ENCODE data around the gene FNBP1.
"Not testable (repeated sequence)": the region's sequence is repeated elsewhere in the genome, so short reads cannot be mapped to it uniquely, and the experiment has no call there.

FNBP1 gene

GRCh38 chr9:130024597-130024994, 18.4 kb downstream of the FNBP1 start:
- peak overlapping the region; percentile 11 for H3K27ac ChIP-seq (ENCODE audit: low read depth, low read length)
- no peaks in the 10 kb centered on the region for H3K36me3 ChIP-seq (ENCODE audit: control insufficient read depth, insufficient read depth, low read length)
- no peak overlapping the region for H3K9ac ChIP-seq (ENCODE audit: low read length)
- peaks cover 30% of the 10 kb centered on the region for H3K4me1 ChIP-seq (ENCODE audit: control insufficient read depth, insufficient read depth, low read length)
- H3K27me3 ChIP-seq (ENCODE audit: control insufficient read depth, insufficient read depth, low read length): no peaks in the 10 kb centered on the region
- H3K4me3 ChIP-seq (ENCODE audit: low read length): no peak overlapping the region

- no peak overlapping the region for H3K9ac ChIP-seq (ENCODE audit: low read length)
- H3K4me3 ChIP-seq (ENCODE audit: low read length): no peak overlapping the region
- H3K27ac ChIP-seq (ENCODE audit: low read depth, low read length): peak overlapping the region; percentile 55
- no peaks in the 10 kb centered on the region for H3K27me3 ChIP-seq (ENCODE audit: control insufficient read depth, insufficient read depth, low read length)
- no peaks in the 10 kb centered on the region for H3K36me3 ChIP-seq (ENCODE audit: control insufficient read depth, insufficient read depth, low read length)
- H3K4me1 ChIP-seq (ENCODE audit: control insufficient read depth, insufficient read depth, low read length): peaks cover 26% of the 10 kb centered on the region
These were observed 18.9 kb downstream of the FNBP1 start for GRCh38 chr9:130023994-130024596.

- Histone ChIP-seq H3K27me3 (ENCODE audit: control insufficient read depth, insufficient read depth, low read length) (no peaks in the 10 kb centered on the region), H3K36me3 (ENCODE audit: control insufficient read depth, insufficient read depth, low read length) (no peaks in the 10 kb centered on the region), H3K4me3 (ENCODE audit: low read length) (no peak overlapping the region), H3K9ac (ENCODE audit: low read length) (no peak overlapping the region), H3K4me1 (ENCODE audit: control insufficient read depth, insufficient read depth, low read length) (peaks cover 18% of the 10 kb centered on the region), H3K27ac (ENCODE audit: low read depth, low read length) (peak overlapping the region; percentile 55)
These were observed 19.7 kb downstream of the FNBP1 start for GRCh38 chr9:130023144-130023787.

GRCh38 chr9:130022566-130023143, 20.3 kb downstream of the FNBP1 start:
- Histone ChIP-seq H3K4me3 (ENCODE audit: low read length) (no peak overlapping the region), H3K9ac (ENCODE audit: low read length) (no peak overlapping the region), H3K36me3 (ENCODE audit: control insufficient read depth, insufficient read depth, low read length) (no peaks in the 10 kb centered on the region), H3K27ac (ENCODE audit: low read depth, low read length) (peak overlapping the region; percentile 55), H3K27me3 (ENCODE audit: control insufficient read depth, insufficient read depth, low read length) (no peaks in the 10 kb centered on the region), H3K4me1 (ENCODE audit: control insufficient read depth, insufficient read depth, low read length) (peaks cover 17% of the 10 kb centered on the region)

- not testable (repeated sequence) for H3K4me3 ChIP-seq (ENCODE audit: low read length); H3K27ac ChIP-seq (ENCODE audit: low read depth, low read length); H3K27me3 ChIP-seq (ENCODE audit: control insufficient read depth, insufficient read depth, low read length); H3K36me3 ChIP-seq (ENCODE audit: control insufficient read depth, insufficient read depth, low read length); H3K9ac ChIP-seq (ENCODE audit: low read length)
- H3K4me1 ChIP-seq (ENCODE audit: control insufficient read depth, insufficient read depth, low read length): peaks cover 17% of the 10 kb centered on the region
These were observed 21.1 kb downstream of the FNBP1 start for GRCh38 chr9:130021842-130022241.

- Histone ChIP-seq H3K27ac (ENCODE audit: low read depth, low read length) (no peak overlapping the region), H3K4me1 (ENCODE audit: control insufficient read depth, insufficient read depth, low read length) (peaks cover 17% of the 10 kb centered on the region)
These were observed 21.9 kb downstream of the FNBP1 start for GRCh38 chr9:130021123-130021522.

DNA sequence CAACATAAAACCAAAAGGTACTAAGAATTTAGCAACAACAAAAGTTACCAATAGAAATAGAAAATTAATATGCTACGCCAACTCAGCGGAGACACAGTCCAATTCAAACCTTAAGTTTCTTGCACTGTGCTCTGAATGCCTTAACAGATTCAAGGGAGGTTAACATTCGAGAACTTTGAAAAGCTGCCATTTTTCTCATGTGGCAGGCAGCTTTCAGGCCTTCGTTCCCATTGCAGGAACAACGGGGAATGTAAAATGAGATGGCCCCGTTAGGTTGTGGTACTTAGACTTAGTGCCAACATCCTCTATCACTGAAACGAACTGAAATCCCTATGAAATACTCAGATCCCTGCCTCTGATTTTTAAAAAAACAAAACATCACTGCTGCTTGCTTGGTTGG, 22.4 kb downstream of the FNBP1 start:
- Histone ChIP-seq H3K36me3 (ENCODE audit: control insufficient read depth, insufficient read depth, low read length) (no peaks in the 10 kb centered on the region), H3K4me3 (ENCODE audit: low read length) (no peak overlapping the region), H3K27ac (ENCODE audit: low read depth, low read length) (no peak overlapping the region), H3K9ac (ENCODE audit: low read length) (no peak overlapping the region), H3K27me3 (ENCODE audit: control insufficient read depth, insufficient read depth, low read length) (no peaks in the 10 kb centered on the region), H3K4me1 (ENCODE audit: control insufficient read depth, insufficient read depth, low read length) (peaks cover 17% of the 10 kb centered on the region)

More at GRCh38 chr9:130021123-130021522, 21.9 kb downstream of the FNBP1 start:
- Histone ChIP-seq H3K36me3 (ENCODE audit: control insufficient read depth, insufficient read depth, low read length) (no peaks in the 10 kb centered on the region), H3K27me3 (ENCODE audit: control insufficient read depth, insufficient read depth, low read length) (no peaks in the 10 kb centered on the region), H3K9ac (ENCODE audit: low read length) (no peak overlapping the region), H3K4me3 (ENCODE audit: low read length) (no peak overlapping the region)

GRCh38 chr9:130018265-130018664, 24.7 kb downstream of the FNBP1 start:
- H3K9ac ChIP-seq (ENCODE audit: low read length): no peak overlapping the region
- H3K4me1 ChIP-seq (ENCODE audit: control insufficient read depth, insufficient read depth, low read length): peaks cover 17% of the 10 kb centered on the region
- H3K27me3 ChIP-seq (ENCODE audit: control insufficient read depth, insufficient read depth, low read length): no peaks in the 10 kb centered on the region
- no peak overlapping the region for H3K27ac ChIP-seq (ENCODE audit: low read depth, low read length)
- H3K36me3 ChIP-seq (ENCODE audit: control insufficient read depth, insufficient read depth, low read length): no peaks in the 10 kb centered on the region
- no peak overlapping the region for H3K4me3 ChIP-seq (ENCODE audit: low read length)

GRCh38 chr9:130017510-130017909, 25.5 kb downstream of the FNBP1 start:
- not testable (repeated sequence) for H3K4me3 ChIP-seq (ENCODE audit: low read length); H3K36me3 ChIP-seq (ENCODE audit: control insufficient read depth, insufficient read depth, low read length); H3K9ac ChIP-seq (ENCODE audit: low read length); H3K27me3 ChIP-seq (ENCODE audit: control insufficient read depth, insufficient read depth, low read length)
- Histone ChIP-seq H3K27ac (ENCODE audit: low read depth, low read length) (peak overlapping the region; percentile 55), H3K4me1 (ENCODE audit: control insufficient read depth, insufficient read depth, low read length) (peaks cover 14% of the 10 kb centered on the region)

- Histone ChIP-seq H3K36me3 (ENCODE audit: control insufficient read depth, insufficient read depth, low read length) (no peaks in the 10 kb centered on the region), H3K9ac (ENCODE audit: low read length) (no peak overlapping the region), H3K27ac (ENCODE audit: low read depth, low read length) (peak overlapping the region; percentile 63), H3K27me3 (ENCODE audit: control insufficient read depth, insufficient read depth, low read length) (no peaks in the 10 kb centered on the region), H3K4me3 (ENCODE audit: low read length) (no peak overlapping the region), H3K4me1 (ENCODE audit: control insufficient read depth, insufficient read depth, low read length) (peaks cover 14% of the 10 kb centered on the region)
These were observed 25.9 kb downstream of the FNBP1 start for GRCh38 chr9:130017076-130017475.

- Histone ChIP-seq H3K36me3 (ENCODE audit: control insufficient read depth, insufficient read depth, low read length) (no peaks in the 10 kb centered on the region), H3K4me3 (ENCODE audit: low read length) (no peak overlapping the region), H3K27me3 (ENCODE audit: control insufficient read depth, insufficient read depth, low read length) (no peaks in the 10 kb centered on the region), H3K4me1 (ENCODE audit: control insufficient read depth, insufficient read depth, low read length) (peaks cover 9% of the 10 kb centered on the region), H3K9ac (ENCODE audit: low read length) (no peak overlapping the region), H3K27ac (ENCODE audit: low read depth, low read length) (no peak overlapping the region)
These were observed 27.5 kb downstream of the FNBP1 start for GRCh38 chr9:130015353-130016019.

DNA sequence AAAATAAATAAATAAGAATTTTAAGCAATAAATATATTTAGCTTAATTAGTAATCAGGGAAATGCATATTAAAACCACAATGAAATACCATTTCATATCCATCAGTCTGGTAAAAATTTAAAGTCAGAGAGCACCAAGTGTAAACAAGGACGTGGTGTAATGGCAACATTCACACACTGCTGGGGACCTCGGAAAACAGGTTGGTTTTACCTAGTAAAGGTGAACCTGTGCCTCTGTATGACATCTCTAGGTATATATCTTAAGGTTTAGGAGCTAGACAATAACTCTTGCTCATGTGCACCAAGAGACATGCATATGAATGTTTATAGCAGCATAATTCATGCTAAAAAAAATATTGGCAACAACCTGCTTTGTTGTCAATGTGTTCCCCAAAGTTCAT, 29.7 kb downstream of the FNBP1 start:
- no peaks in the 10 kb centered on the region for H3K27me3 ChIP-seq (ENCODE audit: control insufficient read depth, insufficient read depth, low read length)
- H3K4me3 ChIP-seq (ENCODE audit: low read length): no peak overlapping the region
- peaks cover 5% of the 10 kb centered on the region for H3K4me1 ChIP-seq (ENCODE audit: control insufficient read depth, insufficient read depth, low read length)
- H3K27ac ChIP-seq (ENCODE audit: low read depth, low read length): no peak overlapping the region
- H3K36me3 ChIP-seq (ENCODE audit: control insufficient read depth, insufficient read depth, low read length): no peaks in the 10 kb centered on the region
- no peak overlapping the region for H3K9ac ChIP-seq (ENCODE audit: low read length)
